HepG2 (cell line): Measurements from ENCODE around the gene CCDC175. TPM values are rescaled to one million over a fixed set of nuclear protein-coding genes. Genes with fewer than 3 reads are reported as not detected.

Source experiments
- ATAC-seq: fragments of 200-7000 bp; cut with Tn5 transposase; 3 replicates; pipeline ENCODE4 v1.9.1; 2020; ENCODE audit warnings: mild to moderate bottlenecking, moderate library complexity
- BruUV-seq: library from RNA; stranded (reverse); fragments of 400-500 nt; replicated peaks from 2 replicates; lab custom pipeline; 2021; lab: Mats Ljungman, UMichigan
- CTCF ChIA-PET: fragments of 300-600 bp; formaldehyde crosslinking; extraction: SDS; loops from one replicate; lab custom pipeline; 2021; ENCODE audit warnings: low total read pairs, inconsistent platforms, low intra/inter-chr PET ratio; lab: Yijun Ruan, JAX
- POLR2A ChIA-PET: fragments of 350-600 bp; sonication (Branson Sonifier 250); formaldehyde crosslinking; loops from one replicate; lab custom pipeline; 2020; ENCODE audit warnings: antibody characterized with exemption, inconsistent platforms; lab: Yijun Ruan, JAX
- DNase-seq: peaks from one replicate; pipeline ENCODE4 v3.0.0-alpha.2; 2015; ENCODE audit warnings: low spot score
- FAIRE-seq: peaks from 3 replicates; lab custom pipeline; 2011; peaks lifted over from hg19 to GRCh38; lab: Jason Lieb, UNC
- H2AFZ ChIP-seq: one replicate; pipeline ENCODE4 v1.6.1; 2011; ENCODE audit warnings: low read length, inconsistent platforms
- H3K27ac ChIP-seq: fragments of 300-600 bp; 3 replicates; pipeline ENCODE4 v1.8.0; 2011; ENCODE audit warnings: mixed run types, mild to moderate bottlenecking, mixed read lengths, low read length, inconsistent platforms; ENCODE audit not compliant: insufficient read depth; ENCODE audit errors: extremely low read length
- H3K27me3 ChIP-seq, 2 experiments: fragments of 200-600 bp in 1 of 2; 2 replicates in 1 of 2; 3 replicates in 1 of 2; pipeline versions ENCODE4 v1.6.0 to v1.8.0; 2011; ENCODE audit warnings: low read length in 2 of 2, mild to moderate bottlenecking in 2 of 2, moderate library complexity in 2 of 2, inconsistent platforms in 1 of 2; ENCODE audit not compliant: insufficient read depth in 2 of 2, control insufficient read depth in 1 of 2
- H3K36me3 ChIP-seq, 2 experiments: fragments of 200-600 bp in 1 of 2; replicated peaks in 1 of 2; 2 replicates in 1 of 2; 3 replicates in 1 of 2; pipeline versions ENCODE4 v1.5.1 to v1.8.0; 2011; ENCODE audit warnings: low read length in 2 of 2, inconsistent platforms in 1 of 2; ENCODE audit not compliant: insufficient read depth in 2 of 2, control insufficient read depth in 1 of 2
- H3K4me1 ChIP-seq: 2 replicates; pipeline ENCODE4 v1.5.1; 2012; ENCODE audit warnings: low read length, inconsistent platforms; ENCODE audit not compliant: insufficient read depth
- H3K4me2 ChIP-seq: 2 replicates; pipeline ENCODE4 v1.6.0; 2011; ENCODE audit warnings: low read depth, low read length, inconsistent platforms
- H3K4me3 ChIP-seq, 3 experiments: fragments of 200-600 bp in 1 of 3; sonication (generic), shearing (Covaris generic) in 1 of 3; replicated peaks in 1 of 3; 2 replicates each; pipeline ENCODE4 v1.5.1; 2011 to 2016; ENCODE audit warnings: low read length in 3 of 3, inconsistent platforms in 2 of 3, low read depth in 2 of 3, mild to moderate bottlenecking in 2 of 3, control low read depth in 1 of 3, mixed read lengths in 1 of 3; ENCODE audit not compliant: insufficient read depth in 1 of 3
- H3K79me2 ChIP-seq: one replicate; pipeline ENCODE4 v1.6.1; 2011; ENCODE audit warnings: low read length, inconsistent platforms; ENCODE audit not compliant: insufficient read depth
- H3K9ac ChIP-seq: 2 replicates; pipeline ENCODE4 v1.6.0; 2011; ENCODE audit warnings: mild to moderate bottlenecking, low read depth, low read length, inconsistent platforms; ENCODE audit not compliant: insufficient read depth
- H3K9me3 ChIP-seq: 2 replicates; pipeline ENCODE4 v1.5.1; 2012; ENCODE audit warnings: mild to moderate bottlenecking, low read length
- H4K20me1 ChIP-seq: 2 replicates; pipeline ENCODE4 v1.6.0; 2011; ENCODE audit warnings: inconsistent platforms, mild to moderate bottlenecking, low read length, moderate library complexity; ENCODE audit not compliant: insufficient read depth
- CC2D1A ChIP-seq: sonication (generic); formaldehyde crosslinking; IDR thresholded peaks from 2 replicates; pipeline ENCODE4 v1.8.1; 2023; ENCODE audit warnings: mild to moderate bottlenecking, missing genetic modification reagents
- CHCHD3 ChIP-seq: sonication (generic); formaldehyde crosslinking; IDR thresholded peaks from 2 replicates; pipeline ENCODE4 v1.8.0; 2022; ENCODE audit warnings: mild to moderate bottlenecking, missing genetic modification reagents, moderate library complexity
- KLF15 ChIP-seq: sonication (generic); formaldehyde crosslinking; IDR thresholded peaks from 2 replicates; pipeline ENCODE4 v1.8.1; 2023; ENCODE audit warnings: borderline replicate concordance, mild to moderate bottlenecking, inconsistent platforms, missing genetic modification reagents, mixed read lengths
- MAFK ChIP-seq, 2 experiments: IDR thresholded peaks in 1 of 2; conservative IDR thresholded peaks in 1 of 2; 2 replicates each; pipeline ENCODE4 v1.6.1; 2011; ENCODE audit warnings: improper control_type of control experiment in 2 of 2, low read length in 2 of 2
- ZNF333 ChIP-seq: sonication (generic); formaldehyde crosslinking; IDR thresholded peaks from 2 replicates; pipeline ENCODE4 v1.4.0; 2020; ENCODE audit warnings: mild to moderate bottlenecking, missing genetic modification reagents, borderline replicate concordance
- WGBS: methylation state at CpG from one replicate; pipeline ENCODE4 v1.1.6; 2017; ENCODE audit warnings: low lambda C conversion rate; 5-methylcytosine and 5-hydroxymethylcytosine counted together
- in situ Hi-C: cut with HindIII; loops from 2 replicates; pipeline ENCODE4 v1.10.0; 2017; ENCODE audit warnings: low pct_unique_long_range_greater_than_20kb; ENCODE audit not compliant: extremely low pct_ligation_motif_present
- intact Hi-C: fragments of 100-400 bp; cut with micrococcal nuclease; formaldehyde crosslinking; loops from one replicate; pipeline ENCODE4 v1.10.0; 2022; ENCODE audit not compliant: unreplicated experiment
- polyA plus RNA-seq, 8 experiments: library from polyadenylated mRNA; depleted of rRNA in 3 of 8; stranded (reverse) in 7 of 8; unstranded in 1 of 8; fragments of >200 nt; fragmentation: Illumina TruSeq in 4 of 8; extraction: Trizol in 4 of 8; gene quantifications; 2 replicates each; pipeline versions ENCODE4 v1.2.1 to v1.2.3, GENCODE V29; 2011 to 2016; ENCODE audit warnings: low read depth in 4 of 8, missing spikeins in 1 of 8, mixed read lengths in 1 of 8; ENCODE audit not compliant: insufficient read depth in 1 of 8
- total RNA-seq, 5 experiments: library from RNA; depleted of rRNA; stranded (reverse); fragments of >200 nt; fragmentation: Illumina TruSeq; extraction: Trizol; gene quantifications; 2 replicates each; pipeline ENCODE4 v1.2.3, GENCODE V29; 2016; ENCODE audit warnings: low read depth in 1 of 5
- TF ChIP-seq, protein P1 (sequence below): sonication (generic); formaldehyde crosslinking; IDR thresholded peaks from 2 replicates; pipeline ENCODE4 v1.4.0; 2020; ENCODE audit warnings: low read depth, missing genetic modification reagents

The CCDC175 gene
- total and polyA plus RNA-seq, 2 of the 13 experiments (the other 11 are each of a cell fraction or from before 2014, with no cell fraction given), result not detected

DNA sequence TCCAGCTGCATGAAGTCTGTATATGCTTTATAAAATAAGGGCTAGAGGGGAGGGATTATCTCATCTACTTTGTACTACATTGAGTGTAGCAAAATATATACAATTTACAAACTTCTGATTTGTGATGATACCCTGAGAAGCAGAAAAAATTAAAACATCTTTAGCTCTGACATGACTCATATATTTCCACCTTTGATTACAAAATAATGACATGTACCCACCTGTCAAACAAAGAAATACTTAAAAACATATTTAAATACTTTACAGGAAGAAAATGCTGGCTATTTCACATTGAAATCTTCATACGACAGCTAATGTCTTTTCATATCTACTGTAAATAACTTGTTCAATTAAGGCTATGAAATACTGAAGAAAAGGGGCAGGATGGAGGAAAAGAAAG lies 114.7 kb downstream of the CCDC175 start:
- TF ChIP-seq CHCHD3 (CRISPR knock-in tag) (no peak), ZNF333 (CRISPR knock-in tag) (no peak), KLF15 (CRISPR knock-in tag) (no peak), MAFK (conservative IDR thresholded peaks at IDR 0.05 in 1 of 2, IDR thresholded peaks at IDR 0.05 in 1 of 2; ENCODE audit: low read length in 2 of 2) (no peak), CC2D1A (CRISPR knock-in tag) (no peak)
- TF ChIP-seq, protein P1, sequence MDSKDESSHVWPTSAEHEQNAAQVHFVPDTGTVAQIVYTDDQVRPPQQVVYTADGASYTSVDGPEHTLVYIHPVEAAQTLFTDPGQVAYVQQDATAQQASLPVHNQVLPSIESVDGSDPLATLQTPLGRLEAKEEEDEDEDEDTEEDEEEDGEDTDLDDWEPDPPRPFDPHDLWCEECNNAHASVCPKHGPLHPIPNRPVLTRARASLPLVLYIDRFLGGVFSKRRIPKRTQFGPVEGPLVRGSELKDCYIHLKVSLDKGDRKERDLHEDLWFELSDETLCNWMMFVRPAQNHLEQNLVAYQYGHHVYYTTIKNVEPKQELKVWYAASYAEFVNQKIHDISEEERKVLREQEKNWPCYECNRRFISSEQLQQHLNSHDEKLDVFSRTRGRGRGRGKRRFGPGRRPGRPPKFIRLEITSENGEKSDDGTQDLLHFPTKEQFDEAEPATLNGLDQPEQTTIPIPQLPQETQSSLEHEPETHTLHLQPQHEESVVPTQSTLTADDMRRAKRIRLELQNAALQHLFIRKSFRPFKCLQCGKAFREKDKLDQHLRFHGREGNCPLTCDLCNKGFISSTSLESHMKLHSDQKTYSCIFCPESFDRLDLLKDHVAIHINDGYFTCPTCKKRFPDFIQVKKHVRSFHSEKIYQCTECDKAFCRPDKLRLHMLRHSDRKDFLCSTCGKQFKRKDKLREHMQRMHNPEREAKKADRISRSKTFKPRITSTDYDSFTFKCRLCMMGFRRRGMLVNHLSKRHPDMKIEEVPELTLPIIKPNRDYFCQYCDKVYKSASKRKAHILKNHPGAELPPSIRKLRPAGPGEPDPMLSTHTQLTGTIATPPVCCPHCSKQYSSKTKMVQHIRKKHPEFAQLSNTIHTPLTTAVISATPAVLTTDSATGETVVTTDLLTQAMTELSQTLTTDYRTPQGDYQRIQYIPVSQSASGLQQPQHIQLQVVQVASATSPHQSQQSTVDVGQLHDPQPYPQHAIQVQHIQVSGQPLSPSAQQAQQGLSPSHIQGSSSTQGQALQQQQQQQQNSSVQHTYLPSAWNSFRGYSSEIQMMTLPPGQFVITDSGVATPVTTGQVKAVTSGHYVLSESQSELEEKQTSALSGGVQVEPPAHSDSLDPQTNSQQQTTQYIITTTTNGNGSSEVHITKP (CRISPR knock-in tag), result no peak
- ChIA-PET CTCF (no interaction called here), POLR2A (no interaction called here)
- no peak for ATAC-seq
- no peaks in the 10 kb centered on the region for H3K79me2 ChIP-seq
- intact Hi-C loops, result no loop called here
- H3K4me2 ChIP-seq, result no peak overlapping the region
- no peak overlapping the region for H3K4me3 ChIP-seq
- no peak overlapping the region for H3K9ac ChIP-seq
- no peak overlapping the region for H2AFZ ChIP-seq
- 95% methylated on average over 1 of the region's 1 CpG for WGBS
- no peak overlapping the region for H3K27ac ChIP-seq
- peaks cover 22% of the 10 kb centered on the region for H3K4me1 ChIP-seq
- FAIRE-seq, result no peak
- H3K36me3 ChIP-seq, result peaks cover 0 to 5% of the 10 kb centered on the region in 2 experiments; a peak in 1 of 5 replicates
- no peaks in the 10 kb centered on the region for H3K9me3 ChIP-seq
- in situ Hi-C loops, result no loop called here
- no peaks in the 10 kb centered on the region for H3K27me3 ChIP-seq
- no TSS peak for BruUV-seq
- DNase-seq, result no peak
- H4K20me1 ChIP-seq, result no peaks in the 10 kb centered on the region
